GM23248 (cell line): ENCODE measurements around the gene ALOXE3. TPM values are rescaled to one million over a fixed set of nuclear protein-coding genes. Genes with fewer than 3 reads are reported as not detected.
"Not testable (repeated sequence)": the region's sequence is repeated elsewhere in the genome, so short reads cannot be mapped to it uniquely, and the experiment has no call there.

Experiments used
- DNase-seq: peaks from one replicate; pipeline ENCODE4 v3.0.0-alpha.2; 2015
- H2AFZ ChIP-seq: fragments of 200-600 bp; sonication (generic); 2 replicates; pipeline ENCODE4 v1.6.1; 2016; ENCODE audit warnings: antibody characterized with exemption
- H3F3A ChIP-seq: fragments of 200-600 bp; sonication (generic); 2 replicates; pipeline ENCODE4 v1.6.1; 2016; ENCODE audit warnings: mild to moderate bottlenecking, antibody characterized with exemption, mixed run types; ENCODE audit not compliant: insufficient read depth
- H3K27ac ChIP-seq: fragments of 200-600 bp; sonication (generic); 2 replicates; pipeline ENCODE4 v1.5.1; 2016; ENCODE audit warnings: mild to moderate bottlenecking
- H3K27me3 ChIP-seq: fragments of 200-600 bp; sonication (generic); replicated peaks from 2 replicates; pipeline ENCODE4 v1.6.1; 2016; ENCODE audit warnings: mild to moderate bottlenecking; ENCODE audit not compliant: insufficient read depth
- H3K36me3 ChIP-seq: fragments of 200-600 bp; sonication (generic); 2 replicates; pipeline ENCODE4 v1.6.1; 2016; ENCODE audit warnings: low read depth, mild to moderate bottlenecking
- H3K4me1 ChIP-seq: fragments of 200-600 bp; sonication (generic); 2 replicates; pipeline ENCODE4 v1.6.1; 2016; ENCODE audit warnings: mild to moderate bottlenecking; ENCODE audit not compliant: insufficient read depth
- H3K4me2 ChIP-seq: fragments of 200-600 bp; sonication (generic); one replicate; pipeline ENCODE4 v1.6.1; 2016; ENCODE audit warnings: mild to moderate bottlenecking; ENCODE audit not compliant: unreplicated experiment
- H3K4me3 ChIP-seq: fragments of 200-600 bp; sonication (generic); 2 replicates; pipeline ENCODE4 v1.5.1; 2016; ENCODE audit warnings: mild to moderate bottlenecking
- H3K79me2 ChIP-seq: fragments of 200-600 bp; sonication (generic); 2 replicates; pipeline ENCODE4 v1.6.1; 2016; ENCODE audit warnings: mild to moderate bottlenecking; ENCODE audit not compliant: insufficient read depth
- H3K9ac ChIP-seq: fragments of 200-600 bp; sonication (generic); 2 replicates; pipeline ENCODE4 v1.6.1; 2016; ENCODE audit warnings: mild to moderate bottlenecking
- H3K9me2 ChIP-seq: fragments of 200-600 bp; sonication (generic); 2 replicates; pipeline ENCODE4 v1.6.1; 2016; ENCODE audit warnings: mixed run types, mild to moderate bottlenecking, moderate library complexity; ENCODE audit not compliant: insufficient read depth
- H3K9me3 ChIP-seq: fragments of 200-600 bp; sonication (generic); one replicate; pipeline ENCODE4 v1.6.1; 2017; ENCODE audit warnings: low read depth
- H4K20me1 ChIP-seq: fragments of 200-600 bp; sonication (generic); 2 replicates; pipeline ENCODE4 v1.6.0; 2016; ENCODE audit not compliant: insufficient read depth
- EZH2 ChIP-seq: fragments of 200-600 bp; sonication (generic); IDR thresholded peaks from 2 replicates; pipeline ENCODE4 v1.6.1; 2018; ENCODE audit warnings: antibody characterized with exemption, mild to moderate bottlenecking; ENCODE audit not compliant: insufficient read depth, poor library complexity, severe bottlenecking
- EZH2phosphoT487 ChIP-seq: fragments of 200-600 bp; sonication (generic); IDR thresholded peaks from 2 replicates; pipeline ENCODE4 v1.6.1; 2018; ENCODE audit warnings: antibody characterized with exemption, moderate library complexity, mild to moderate bottlenecking, low read depth; ENCODE audit not compliant: insufficient read depth
- WGBS, 2 experiments: methylation state at CpG; one replicate each; pipeline ENCODE4 v1.1.6; 2015 to 2017; ENCODE audit warnings: low lambda C conversion rate in 2 of 2, low coverage in 1 of 2; ENCODE audit errors: missing lambda C conversion rate in 2 of 2; 5-methylcytosine and 5-hydroxymethylcytosine counted together
- in situ Hi-C: fragments of 300-500 bp; cut with MboI; formaldehyde crosslinking; loops from 2 replicates; pipeline ENCODE4 v1.15.0; 2020
- polyA plus RNA-seq: library from polyadenylated mRNA; unstranded; fragments of >200 nt; fragmentation: Nextera tagmentation; extraction: Ambion mirVana; gene quantifications from 2 replicates; pipeline ENCODE4 v1.2.1, GENCODE V29; 2016
- total RNA-seq: library from RNA; depleted of rRNA; stranded (reverse); fragments of >200 nt; shearing (Covaris generic); gene quantifications from 2 replicates; pipeline ENCODE4 v1.2.3, GENCODE V29; 2014

The ALOXE3 gene
- total and polyA plus RNA-seq, 2 experiments from 2014 or later, result under 0.01 to 0.11 TPM

DNA sequence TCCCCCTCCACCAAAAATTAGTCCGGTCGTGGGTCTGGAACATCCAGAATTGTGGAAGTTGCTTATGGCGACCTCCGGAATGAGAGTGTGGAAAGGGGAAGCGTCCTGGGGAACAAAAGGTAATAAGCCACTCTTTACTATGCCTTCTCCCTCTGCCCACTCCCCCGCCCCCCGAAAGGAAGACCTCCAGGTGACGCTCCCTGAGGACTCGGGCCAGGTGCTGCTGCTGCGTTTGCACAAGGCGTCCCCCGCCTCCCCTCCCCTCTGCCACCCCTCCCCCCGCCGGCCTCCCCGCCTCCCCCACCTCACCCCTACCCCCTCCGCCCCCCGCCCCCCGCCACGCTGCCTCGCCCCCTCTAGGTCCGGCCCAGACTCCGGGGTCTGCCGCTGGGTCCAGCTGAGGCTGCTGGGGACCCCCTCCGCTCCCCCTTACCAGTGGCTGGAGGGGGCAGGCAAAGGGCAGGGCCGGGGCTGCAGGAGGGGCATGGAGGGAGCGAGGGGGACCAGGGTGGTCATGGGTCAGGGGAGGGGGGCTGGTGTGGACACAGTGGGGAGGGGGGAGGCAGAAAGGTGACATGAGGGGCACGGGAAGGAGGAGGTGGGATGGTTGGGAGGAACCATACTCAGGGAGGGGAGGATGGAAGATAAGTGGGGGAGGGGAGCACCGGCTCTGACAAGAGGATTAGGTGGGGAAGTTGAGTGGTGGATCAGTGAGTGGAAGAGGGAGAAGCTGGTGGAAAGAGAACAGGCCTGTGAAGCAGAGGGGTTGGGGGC lies 54.4 kb downstream of the ALOXE3 start:
- Histone ChIP-seq H3K4me3 (no peak overlapping the region), H3K79me2 (no peaks in the 10 kb centered on the region), H3K27ac (no peak overlapping the region), H3K36me3 (no peaks in the 10 kb centered on the region), H3K9me3 (no peaks in the 10 kb centered on the region), H3K4me2 (no peak overlapping the region), H3K9ac (no peak overlapping the region), H2AFZ (no peak overlapping the region), H3K4me1 (0 out of 2 replicates have a peak, but pooled peaks cover 5% of the 10 kb centered on the region), H3K9me2 (no peaks in the 10 kb centered on the region), H3F3A (no peaks in the 10 kb centered on the region), H4K20me1 (no peaks in the 10 kb centered on the region), H3K27me3 (peaks cover 71% of the 10 kb centered on the region)
- in situ Hi-C loops, result no loop called here
- no peak for DNase-seq
- no peak for TF ChIP-seq EZH2phosphoT487
- no peak for TF ChIP-seq EZH2
- WGBS, 2 experiments, result 9 to 26% methylated on average over 5 to 28 of the region's 28 CpGs

DNA sequence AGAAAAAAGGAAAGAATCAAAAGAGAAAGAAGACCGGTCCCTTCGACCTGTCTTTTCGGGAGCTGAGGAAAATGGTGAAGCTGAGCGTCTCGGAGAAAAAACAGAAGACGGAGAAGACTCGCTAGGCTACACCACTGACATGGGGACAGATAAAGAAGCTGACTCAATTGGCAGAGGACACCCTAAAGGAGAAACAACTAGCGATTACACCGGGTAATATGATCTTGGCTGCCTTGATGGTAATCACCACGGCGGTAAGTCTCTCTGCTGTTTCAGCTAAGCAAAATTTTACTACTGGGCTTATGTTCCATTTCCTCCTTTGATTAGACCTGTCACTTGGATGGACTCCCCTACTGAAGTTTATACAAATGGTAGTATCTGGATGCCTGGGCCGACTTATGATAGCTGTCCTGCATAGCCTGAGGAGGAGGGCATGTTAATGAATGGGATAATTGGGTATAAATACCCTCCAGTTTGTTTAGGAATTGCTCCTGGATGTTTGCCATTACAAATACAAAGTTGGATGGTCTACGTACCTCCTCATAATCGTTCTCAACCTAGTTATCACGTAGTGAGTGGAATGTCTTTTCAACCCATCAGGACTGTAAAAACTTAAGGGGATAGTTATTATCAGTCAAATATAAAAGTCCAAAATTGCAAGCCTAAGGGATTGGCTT lies 55.4 kb downstream of the ALOXE3 start:
- peak overlapping the region; percentile 7 for H3K4me2 ChIP-seq
- peaks cover 78% of the 10 kb centered on the region for H3K27me3 ChIP-seq
- H3K9me3 ChIP-seq, result no peaks in the 10 kb centered on the region
- in situ Hi-C loops, result no loop called here
- no peaks in the 10 kb centered on the region for H3K9me2 ChIP-seq
- H3K36me3 ChIP-seq, result no peaks in the 10 kb centered on the region
- peak; percentile 73 for TF ChIP-seq EZH2
- TF ChIP-seq EZH2phosphoT487, result 0 out of 2 replicates have a peak, but pooled peaks have one; percentile 67
- no peaks in the 10 kb centered on the region for H3F3A ChIP-seq
- H2AFZ ChIP-seq, result 0 out of 2 replicates have a peak overlapping the region, but pooled peaks have one; percentile 7
- no peak overlapping the region for H3K9ac ChIP-seq
- no peaks in the 10 kb centered on the region for H3K79me2 ChIP-seq
- H3K27ac ChIP-seq, result no peak overlapping the region
- no peak for DNase-seq
- 7 to 8% methylated on average over 15 of the region's 15 CpGs for WGBS, 2 experiments
- H3K4me1 ChIP-seq, result 0 out of 2 replicates have a peak, but pooled peaks cover 5% of the 10 kb centered on the region
- H3K4me3 ChIP-seq, result no peak overlapping the region
- H4K20me1 ChIP-seq, result no peaks in the 10 kb centered on the region

DNA sequence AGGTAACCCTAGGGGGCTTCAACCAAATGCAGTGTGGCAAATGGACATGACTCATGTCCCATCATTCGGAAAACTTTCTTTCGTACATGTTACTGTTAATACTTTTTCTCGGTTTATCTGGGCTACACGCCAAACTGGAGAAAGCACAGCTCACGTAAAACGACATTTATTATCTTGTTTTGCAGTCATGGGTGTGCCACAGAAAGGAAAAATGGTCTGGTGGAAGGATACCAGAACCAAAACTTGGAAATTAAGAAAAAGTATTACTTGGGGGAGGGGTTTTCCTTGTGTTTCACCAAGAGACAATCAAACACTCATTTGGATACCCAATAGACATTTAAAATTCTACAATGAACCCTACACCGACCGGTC lies 55.9 kb downstream of the ALOXE3 start:
- no peak overlapping the region for H3K4me3 ChIP-seq
- H3K79me2 ChIP-seq, result no peaks in the 10 kb centered on the region
- H3K27ac ChIP-seq, result no peak overlapping the region
- TF ChIP-seq EZH2phosphoT487, result 0 out of 2 replicates have a peak, but pooled peaks have one; percentile 7
- peak; percentile 34 for TF ChIP-seq EZH2
- in situ Hi-C loops, result no loop called here
- no peaks in the 10 kb centered on the region for H4K20me1 ChIP-seq
- H3K4me2 ChIP-seq, result peak overlapping the region; percentile 7
- DNase-seq, result peak; percentile 28
- 0 out of 2 replicates have a peak, but pooled peaks cover 5% of the 10 kb centered on the region for H3K4me1 ChIP-seq
- no peaks in the 10 kb centered on the region for H3K9me3 ChIP-seq
- H2AFZ ChIP-seq, result 0 out of 2 replicates have a peak overlapping the region, but pooled peaks have one; percentile 7
- H3F3A ChIP-seq, result no peaks in the 10 kb centered on the region
- H3K36me3 ChIP-seq, result no peaks in the 10 kb centered on the region
- H3K9me2 ChIP-seq, result no peaks in the 10 kb centered on the region
- WGBS, 2 experiments, result 2 to 3% methylated on average over 8 of the region's 8 CpGs
- peaks cover 79% of the 10 kb centered on the region for H3K27me3 ChIP-seq
- no peak overlapping the region for H3K9ac ChIP-seq

- H3K4me1 ChIP-seq, H3K4me2 ChIP-seq, H3K9ac ChIP-seq, in situ Hi-C loops, H3K27ac ChIP-seq, H3K9me3 ChIP-seq, H2AFZ ChIP-seq, H3K79me2 ChIP-seq, H3K36me3 ChIP-seq, H3K4me3 ChIP-seq, DNase-seq, H3F3A ChIP-seq, H4K20me1 ChIP-seq, H3K9me2 ChIP-seq: not testable (repeated sequence)
- WGBS, 2 experiments, result 26% methylated on average over 7 to 8 of the region's 8 CpGs
- H3K27me3 ChIP-seq, result peaks cover 79% of the 10 kb centered on the region
These were observed 56.5 kb downstream of the ALOXE3 start for GRCh38 chr17:8061851-8062250.
